Measurements from ENCODE around the gene RNF40. TPM values are rescaled to one million over a fixed set of nuclear protein-coding genes. Genes with fewer than 3 reads are reported as not detected.

RNF40 gene
- total and polyA plus RNA-seq, 2 of the 8 experiments (the other 6 are each of a cell fraction or from before 2014, with no cell fraction given) = 38.5 to 68.7 TPM

DNA sequence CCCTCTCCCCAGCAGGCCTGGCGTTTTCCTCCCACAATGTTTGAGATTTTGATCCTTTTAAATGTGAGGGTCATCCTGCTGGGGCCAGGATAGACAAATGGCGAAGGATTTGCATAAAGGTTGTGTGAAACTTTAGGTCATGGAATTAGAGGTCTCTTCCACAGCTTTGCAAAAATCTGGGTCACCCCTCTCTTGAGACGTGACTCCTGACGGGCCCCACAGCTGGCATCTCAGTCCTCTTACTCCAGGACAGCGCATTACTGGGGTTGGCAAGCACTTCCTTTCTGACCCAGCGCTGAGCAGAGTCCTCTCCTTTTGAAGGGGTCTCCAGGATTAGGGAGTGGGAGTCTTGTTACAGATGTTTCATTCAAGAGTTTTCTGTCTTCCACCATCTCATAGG lies 17.5 kb downstream of the RNF40 start (continued):
- TF ChIP-seq CHD7 (IDR thresholded peaks at IDR 0.05; ENCODE audit: insufficient replicate concordance, low read length) = no peak
- TF ChIP-seq KDM4A (IDR thresholded peaks at IDR 0.05; ENCODE audit: low read depth, low read length, severe bottlenecking) = no peak
- no peak for TF ChIP-seq KDM5A (IDR thresholded peaks at IDR 0.05; ENCODE audit: low read length)
- TF ChIP-seq FOSL1 (IDR thresholded peaks at IDR 0.05; ENCODE audit: insufficient read depth, low read depth, low read length) = no peak
- TF ChIP-seq ZNF274 (IDR thresholded peaks at IDR 0.05; ENCODE audit: borderline replicate concordance, extremely low read depth, low read length) = no peak
- TF ChIP-seq CTBP2 (IDR thresholded peaks at IDR 0.05; ENCODE audit: borderline replicate concordance, insufficient read depth, insufficient read length, low read length) = no peak

All from H1 (cell line).